NB4 (cell line): ENCODE measurements around the gene ADCY1.

Experiments
- DNase-seq: peaks from one replicate; pipeline ENCODE4 v3.0.0; 2010; ENCODE audit warnings: low read depth
- H3K4me3 ChIP-seq: one replicate; pipeline ENCODE4 v1.5.1; 2011; ENCODE audit warnings: mild to moderate bottlenecking, low read depth, low read length, moderate library complexity
- MYC ChIP-seq: IDR thresholded peaks from 2 replicates; pipeline ENCODE4 v1.6.1; 2011; ENCODE audit warnings: low read depth, low read length
- POLR2A ChIP-seq: IDR thresholded peaks from 2 replicates; pipeline ENCODE4 v1.6.1; 2011; ENCODE audit warnings: mild to moderate bottlenecking; ENCODE audit not compliant: insufficient read length; ENCODE audit errors: extremely low read depth
- TF ChIP-seq, protein P1 (sequence below): IDR thresholded peaks from 2 replicates; pipeline ENCODE4 v1.6.1; 2011; ENCODE audit warnings: low read depth, low read length
- TF ChIP-seq, protein P2 (sequence below): IDR thresholded peaks from one replicate; pipeline ENCODE4 v1.5.1; 2012; ENCODE audit warnings: low read depth, low read length

ADCY1 gene

DNA sequence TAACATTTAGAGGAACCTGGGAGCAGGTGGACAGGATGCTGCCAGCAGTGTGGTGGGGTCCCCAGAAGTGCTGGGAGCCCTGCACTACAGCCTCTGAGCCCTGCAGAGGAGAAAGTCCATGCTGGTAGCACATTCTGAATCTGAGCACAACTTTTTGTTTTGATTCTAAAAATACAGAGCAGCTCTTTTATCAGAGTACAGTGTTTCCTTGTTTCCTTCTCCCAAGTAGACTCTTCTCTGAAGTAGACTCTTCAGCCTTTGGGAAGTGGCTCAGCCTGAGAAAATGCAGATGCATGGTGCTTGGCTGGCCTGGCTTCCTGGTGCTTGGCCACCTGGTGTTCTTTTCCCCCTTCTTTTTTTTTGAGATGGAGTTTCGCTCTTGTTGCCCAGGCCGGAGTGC is 9.1 kb downstream of the ADCY1 start:
- H3K4me3 ChIP-seq = no peak overlapping the region
- no peak for DNase-seq
- TF ChIP-seq POLR2A (no peak), MYC (no peak)
- TF ChIP-seq, protein P1, sequence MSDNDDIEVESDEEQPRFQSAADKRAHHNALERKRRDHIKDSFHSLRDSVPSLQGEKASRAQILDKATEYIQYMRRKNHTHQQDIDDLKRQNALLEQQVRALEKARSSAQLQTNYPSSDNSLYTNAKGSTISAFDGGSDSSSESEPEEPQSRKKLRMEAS = no peak
- TF ChIP-seq, protein P2, sequence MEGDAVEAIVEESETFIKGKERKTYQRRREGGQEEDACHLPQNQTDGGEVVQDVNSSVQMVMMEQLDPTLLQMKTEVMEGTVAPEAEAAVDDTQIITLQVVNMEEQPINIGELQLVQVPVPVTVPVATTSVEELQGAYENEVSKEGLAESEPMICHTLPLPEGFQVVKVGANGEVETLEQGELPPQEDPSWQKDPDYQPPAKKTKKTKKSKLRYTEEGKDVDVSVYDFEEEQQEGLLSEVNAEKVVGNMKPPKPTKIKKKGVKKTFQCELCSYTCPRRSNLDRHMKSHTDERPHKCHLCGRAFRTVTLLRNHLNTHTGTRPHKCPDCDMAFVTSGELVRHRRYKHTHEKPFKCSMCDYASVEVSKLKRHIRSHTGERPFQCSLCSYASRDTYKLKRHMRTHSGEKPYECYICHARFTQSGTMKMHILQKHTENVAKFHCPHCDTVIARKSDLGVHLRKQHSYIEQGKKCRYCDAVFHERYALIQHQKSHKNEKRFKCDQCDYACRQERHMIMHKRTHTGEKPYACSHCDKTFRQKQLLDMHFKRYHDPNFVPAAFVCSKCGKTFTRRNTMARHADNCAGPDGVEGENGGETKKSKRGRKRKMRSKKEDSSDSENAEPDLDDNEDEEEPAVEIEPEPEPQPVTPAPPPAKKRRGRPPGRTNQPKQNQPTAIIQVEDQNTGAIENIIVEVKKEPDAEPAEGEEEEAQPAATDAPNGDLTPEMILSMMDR = no peak

DNA sequence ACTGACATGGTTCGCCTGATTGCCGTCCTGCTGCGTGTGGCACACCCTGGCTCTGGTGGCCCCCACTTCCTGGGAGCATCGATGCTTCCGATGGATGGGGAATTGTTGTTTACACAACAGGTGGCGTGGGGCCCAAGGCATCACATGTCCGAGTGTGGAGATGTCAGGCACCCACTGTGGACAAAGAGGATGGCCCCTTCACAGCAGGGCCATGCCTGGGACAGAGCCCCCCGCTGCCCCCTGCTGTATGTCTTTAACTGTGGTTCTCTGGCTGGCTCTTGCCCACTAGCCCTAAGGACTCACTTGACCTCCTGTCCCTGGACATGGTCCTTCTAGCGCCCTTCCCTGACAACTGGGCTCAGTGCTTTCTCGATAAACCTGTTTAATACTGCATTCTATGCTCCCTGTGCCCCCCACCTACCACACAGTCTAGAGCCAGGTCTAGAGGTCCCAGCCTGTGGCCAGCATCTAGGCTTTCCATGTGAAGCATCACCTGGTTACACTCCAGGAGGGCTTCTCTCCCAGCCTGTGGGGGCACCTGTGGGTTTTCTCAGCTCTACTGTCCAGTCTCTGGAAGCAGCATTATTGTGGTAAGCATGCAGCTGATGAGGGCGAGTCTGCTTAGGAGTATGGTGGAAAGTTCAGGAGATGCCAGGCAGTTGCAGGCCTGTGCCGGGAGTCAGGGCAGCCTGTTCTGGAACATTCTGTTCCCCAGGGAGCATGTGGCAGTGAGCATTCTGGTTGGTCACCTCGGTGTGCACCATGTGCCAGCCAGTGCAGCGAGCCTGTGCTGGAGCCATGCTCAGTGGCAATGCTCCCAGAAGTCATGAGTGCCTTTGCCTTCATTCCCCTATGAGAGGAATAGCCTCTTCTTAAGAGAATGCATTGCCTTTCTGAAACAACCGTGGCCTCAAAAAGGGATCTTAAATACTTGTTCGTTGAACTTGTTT is 10.4 kb downstream of the ADCY1 start:
- no peak overlapping the region for H3K4me3 ChIP-seq
- no peak for TF ChIP-seq POLR2A
- TF ChIP-seq, protein P2 = peak; percentile 18
- DNase-seq = no peak

DNA sequence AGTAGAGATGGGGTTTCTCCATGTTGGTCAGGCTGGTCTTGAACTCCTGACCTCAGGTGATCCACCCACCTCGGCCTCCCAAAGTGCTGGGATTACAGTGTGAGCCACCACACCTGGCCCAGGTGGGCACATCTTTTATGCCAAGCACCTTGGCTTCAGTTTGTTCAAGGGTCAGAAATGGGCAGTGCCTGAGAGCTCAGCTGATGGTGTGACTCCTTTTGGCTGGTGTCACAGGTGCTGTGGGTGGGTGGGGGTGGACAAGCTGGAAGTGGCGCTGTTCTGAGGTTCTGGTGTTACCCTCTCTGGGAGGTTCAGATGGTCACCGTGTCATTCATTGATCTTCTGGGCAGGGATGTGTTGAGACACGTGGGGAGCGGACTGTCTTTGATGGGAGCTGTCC is 11.5 kb downstream of the ADCY1 start:
- H3K4me3 ChIP-seq = no peak overlapping the region
- no peak for DNase-seq
- TF ChIP-seq POLR2A = no peak
- TF ChIP-seq, protein P2 = no peak
- TF ChIP-seq, protein P1 = no peak
- no peak for TF ChIP-seq MYC

DNA sequence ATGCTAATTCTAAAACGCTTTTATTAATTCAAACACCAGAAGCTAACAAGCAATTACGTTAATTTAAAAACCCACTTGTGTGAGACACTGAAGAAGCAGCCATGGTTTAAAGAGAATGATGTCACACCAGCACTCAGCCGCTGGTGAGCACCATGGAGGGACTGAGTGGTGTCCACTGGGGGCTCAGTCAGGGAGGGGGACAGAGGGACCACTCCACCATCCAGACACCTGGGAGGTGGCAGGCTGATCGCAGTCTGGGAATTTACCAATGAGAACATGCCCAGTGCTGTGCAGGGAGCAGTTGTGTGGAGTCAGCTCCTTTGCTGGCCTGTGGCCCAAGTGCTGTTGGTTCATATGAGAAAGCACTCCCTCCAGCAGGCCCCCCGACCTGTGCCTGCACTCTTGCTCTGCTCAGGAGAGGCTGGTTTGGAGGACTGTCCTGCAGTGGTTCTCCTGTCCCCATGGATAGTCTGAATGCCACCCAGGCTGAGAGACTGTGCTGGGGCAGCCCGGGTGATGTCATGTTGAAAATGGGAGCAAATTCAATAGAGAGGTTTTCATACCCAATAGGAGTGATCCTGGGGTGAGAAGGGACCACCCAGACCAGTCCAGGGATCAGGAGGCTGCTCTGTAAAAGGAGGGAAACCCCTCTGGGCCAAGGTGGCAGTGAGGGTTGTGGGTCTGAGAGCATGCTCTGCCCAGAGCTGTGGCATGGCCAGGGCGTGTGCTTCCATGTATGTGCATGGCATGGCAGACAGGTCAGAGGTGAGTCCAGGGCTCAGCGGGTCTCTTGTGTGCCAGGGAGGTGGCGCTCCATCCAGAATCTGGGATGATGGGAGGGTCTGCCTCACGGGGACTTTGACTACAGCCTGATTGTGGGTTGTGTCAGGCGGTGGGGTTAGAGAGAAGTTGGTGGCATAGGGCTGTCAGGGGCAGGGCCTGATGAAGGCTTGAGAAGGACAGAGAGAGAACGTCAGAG is 12.7 kb downstream of the ADCY1 start:
- TF ChIP-seq POLR2A = no peak
- H3K4me3 ChIP-seq = no peak overlapping the region
- DNase-seq = no peak

DNA sequence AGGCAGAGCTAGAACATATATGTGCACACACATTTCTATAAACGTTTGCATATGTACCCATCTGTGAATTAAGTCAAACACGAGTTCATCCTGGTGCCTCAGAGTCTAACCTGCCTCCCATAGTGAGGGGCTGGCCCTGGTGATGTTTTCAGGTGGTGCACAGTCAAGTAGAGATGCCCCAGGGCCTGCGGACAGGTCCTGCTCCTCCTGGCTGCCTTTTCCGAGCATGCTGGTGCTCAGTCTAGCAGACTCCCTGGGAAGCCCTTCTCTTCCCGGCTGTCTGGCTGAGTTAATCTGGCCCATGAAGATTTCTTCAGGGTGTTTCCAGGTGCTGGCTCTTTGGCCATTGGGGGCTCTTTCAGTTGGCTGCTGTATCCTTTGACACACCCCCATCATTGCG is 14.3 kb downstream of the ADCY1 start:
- TF ChIP-seq POLR2A (no peak), MYC (no peak)
- TF ChIP-seq, protein P1 = no peak
- TF ChIP-seq, protein P2 = no peak
- H3K4me3 ChIP-seq = no peak overlapping the region
- DNase-seq = no peak

DNA sequence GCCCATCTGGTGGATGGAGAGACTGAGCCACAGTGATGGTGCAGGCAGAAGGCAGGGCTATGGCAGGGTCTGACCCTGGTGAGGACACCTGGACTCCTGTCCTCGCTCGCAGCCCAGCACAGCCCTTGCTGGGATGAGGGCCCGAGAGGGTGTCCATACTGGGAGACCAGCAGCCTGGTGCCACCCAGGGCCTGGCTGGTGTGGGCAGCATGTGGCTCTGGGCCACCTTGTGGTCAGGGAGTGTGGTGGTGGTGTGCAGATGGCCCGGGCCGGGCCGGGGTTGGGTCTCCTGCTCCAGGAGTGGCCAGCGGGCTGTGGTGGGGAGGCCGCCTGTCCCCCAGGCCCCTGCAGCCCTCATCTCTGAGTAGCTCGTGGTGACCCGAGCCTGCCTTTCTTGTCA is 14.9 kb downstream of the ADCY1 start:
- TF ChIP-seq POLR2A (no peak), MYC (no peak)
- TF ChIP-seq, protein P2 = no peak
- TF ChIP-seq, protein P1 = no peak

More for the DNA sequence above, 14.9 kb downstream of the ADCY1 start:
- DNase-seq = no peak
- no peak overlapping the region for H3K4me3 ChIP-seq
